Measurements from ENCODE around the gene SPATA16. TPM values are rescaled to one million over a fixed set of nuclear protein-coding genes. Genes with fewer than 3 reads are reported as not detected.

SPATA16 gene
- total RNA-seq, 4 donors from 2014 or later: not detected

- 73% methylated on average over 1 of the region's 1 CpG for WGBS
- Histone ChIP-seq H3K27me3 (no peaks in the 10 kb centered on the region), H3K4me3 (no peak overlapping the region), H3K9me3 (no peaks in the 10 kb centered on the region), H3K36me3 (no peaks in the 10 kb centered on the region), H3K27ac (no peak overlapping the region), H3K4me1 (no peaks in the 10 kb centered on the region)
- no peak for DNase-seq (ENCODE audit: low spot score in 2 of 2)
- no peak for TF ChIP-seq EP300 (IDR thresholded peaks at IDR 0.05)
- TF ChIP-seq POLR2AphosphoS5 (IDR thresholded peaks at IDR 0.05): no peak
- no peak for TF ChIP-seq CTCF (IDR thresholded peaks at IDR 0.05)
- no peak for TF ChIP-seq POLR2A (IDR thresholded peaks at IDR 0.05)
Observed at GRCh38 chr3:172929451-172929850, 211.6 kb downstream of the SPATA16 start.

DNA sequence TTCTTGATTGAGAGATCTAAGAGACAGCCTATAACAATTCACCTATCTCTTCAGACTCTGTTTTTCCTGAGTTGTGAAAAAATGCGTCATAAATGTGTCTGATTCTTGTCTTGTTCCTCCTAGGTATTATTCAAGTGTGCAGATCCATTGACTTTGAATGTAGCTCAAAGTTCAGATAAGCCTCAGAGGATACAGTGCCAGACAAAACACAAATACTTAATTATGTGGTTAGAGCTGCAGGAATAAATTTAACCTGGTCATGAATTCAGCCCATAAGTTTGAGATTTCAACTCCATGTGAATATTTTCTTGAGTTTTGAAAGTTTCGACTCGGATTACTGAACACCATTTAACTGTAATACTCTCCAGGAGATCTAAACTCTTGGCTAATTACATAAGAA is 216.5 kb downstream of the SPATA16 start:
- H3K4me3 ChIP-seq: no peak overlapping the region
- DNase-seq (ENCODE audit: low spot score in 2 of 2): no peak
- 87% methylated on average over 3 of the region's 3 CpGs for WGBS
- TF ChIP-seq POLR2A (IDR thresholded peaks at IDR 0.05) (no peak), POLR2AphosphoS5 (IDR thresholded peaks at IDR 0.05) (no peak), EP300 (IDR thresholded peaks at IDR 0.05) (no peak), CTCF (IDR thresholded peaks at IDR 0.05) (no peak)
- H3K36me3 ChIP-seq: no peaks in the 10 kb centered on the region
- no peak overlapping the region for H3K27ac ChIP-seq
- no peaks in the 10 kb centered on the region for H3K9me3 ChIP-seq
- no peaks in the 10 kb centered on the region for H3K27me3 ChIP-seq
- H3K4me1 ChIP-seq: no peaks in the 10 kb centered on the region

DNA sequence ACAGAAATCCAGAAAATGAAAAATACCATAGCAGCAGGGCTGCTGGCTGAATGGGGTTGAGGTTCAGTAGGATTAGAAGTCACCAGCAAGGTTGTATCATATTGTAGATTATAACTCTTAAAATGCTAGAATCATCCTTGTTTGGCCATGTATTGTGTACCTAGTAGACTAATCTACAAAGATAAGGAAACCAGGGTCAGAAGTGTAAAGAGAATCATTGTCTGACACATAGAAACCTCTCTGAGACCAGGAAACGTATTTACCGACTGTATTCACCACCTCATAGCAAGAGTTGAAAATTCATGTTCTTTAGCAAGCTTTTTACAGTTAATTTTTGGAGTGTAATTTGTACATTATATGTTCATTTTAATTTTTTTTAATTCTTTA is 221.7 kb downstream of the SPATA16 start:
- no peak overlapping the region for H3K4me3 ChIP-seq
- no peak overlapping the region for H3K27ac ChIP-seq
- H3K4me1 ChIP-seq: no peaks in the 10 kb centered on the region
- TF ChIP-seq POLR2A (IDR thresholded peaks at IDR 0.05): no peak
- no peak for TF ChIP-seq POLR2AphosphoS5 (IDR thresholded peaks at IDR 0.05)
- no peak for TF ChIP-seq CTCF (IDR thresholded peaks at IDR 0.05)
- TF ChIP-seq EP300 (IDR thresholded peaks at IDR 0.05): no peak
- no peaks in the 10 kb centered on the region for H3K9me3 ChIP-seq
- no peak for DNase-seq (ENCODE audit: low spot score in 2 of 2)
- no peaks in the 10 kb centered on the region for H3K36me3 ChIP-seq
- WGBS: 90% methylated on average over 2 of the region's 2 CpGs
- H3K27me3 ChIP-seq: no peaks in the 10 kb centered on the region

- 32% methylated on average over 3 of the region's 3 CpGs for WGBS
- no peaks in the 10 kb centered on the region for H3K9me3 ChIP-seq
- H3K4me3 ChIP-seq: no peak overlapping the region
- H3K4me1 ChIP-seq: no peaks in the 10 kb centered on the region
- TF ChIP-seq POLR2AphosphoS5 (IDR thresholded peaks at IDR 0.05) (no peak), EP300 (IDR thresholded peaks at IDR 0.05) (no peak), CTCF (IDR thresholded peaks at IDR 0.05) (no peak), POLR2A (IDR thresholded peaks at IDR 0.05) (no peak)
- no peak overlapping the region for H3K27ac ChIP-seq
- H3K36me3 ChIP-seq: no peaks in the 10 kb centered on the region
- no peak for DNase-seq (ENCODE audit: low spot score in 2 of 2)
- H3K27me3 ChIP-seq: no peaks in the 10 kb centered on the region
Observed at GRCh38 chr3:172918568-172919296, 222.3 kb downstream of the SPATA16 start.

DNA sequence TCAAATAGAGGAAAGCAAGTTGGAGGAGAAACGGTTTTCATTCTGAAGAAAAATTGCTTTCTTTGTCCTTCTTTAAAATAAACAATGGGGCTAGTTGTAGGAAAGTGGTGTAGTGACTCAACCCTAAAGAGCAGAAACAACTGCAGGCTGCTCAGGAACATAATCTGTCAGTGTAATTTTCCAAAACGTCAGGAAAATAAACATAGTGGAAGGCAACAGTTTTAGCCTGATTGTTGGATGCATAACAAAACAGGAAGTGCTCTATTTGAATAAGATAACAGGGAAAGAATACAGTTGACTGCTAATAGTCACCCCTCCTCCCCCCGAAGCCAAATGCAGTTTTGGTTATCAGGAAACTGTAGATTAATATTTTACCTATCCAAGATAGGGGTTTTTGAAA is 222.9 kb downstream of the SPATA16 start:
- Histone ChIP-seq H3K27ac (no peak overlapping the region), H3K4me1 (no peaks in the 10 kb centered on the region), H3K9me3 (no peaks in the 10 kb centered on the region), H3K36me3 (no peaks in the 10 kb centered on the region), H3K4me3 (no peak overlapping the region), H3K27me3 (no peaks in the 10 kb centered on the region)
- TF ChIP-seq POLR2AphosphoS5 (IDR thresholded peaks at IDR 0.05) (no peak), POLR2A (IDR thresholded peaks at IDR 0.05) (no peak), CTCF (IDR thresholded peaks at IDR 0.05) (no peak), EP300 (IDR thresholded peaks at IDR 0.05) (no peak)
- WGBS: 25% methylated on average over 3 of the region's 3 CpGs
- DNase-seq (ENCODE audit: low spot score in 2 of 2): no peak

All from suprapubic skin (tissue), 4 donors.